HG02981 (cell line): ENCODE results near the gene KCTD2.
"Not testable (repeated sequence)": the region's sequence is repeated elsewhere in the genome, so short reads cannot be mapped to it uniquely, and the experiment has no call there.

Source experiments
- ATAC-seq: cut with Tn5 transposase; IDR thresholded peaks from one replicate; pipeline ENCODE4 v1.9.1; 2021; ENCODE audit warnings: mild to moderate bottlenecking, moderate library complexity; ENCODE audit not compliant: unreplicated experiment

Gene KCTD2, protein sequence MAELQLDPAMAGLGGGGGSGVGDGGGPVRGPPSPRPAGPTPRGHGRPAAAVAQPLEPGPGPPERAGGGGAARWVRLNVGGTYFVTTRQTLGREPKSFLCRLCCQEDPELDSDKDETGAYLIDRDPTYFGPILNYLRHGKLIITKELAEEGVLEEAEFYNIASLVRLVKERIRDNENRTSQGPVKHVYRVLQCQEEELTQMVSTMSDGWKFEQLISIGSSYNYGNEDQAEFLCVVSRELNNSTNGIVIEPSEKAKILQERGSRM

DNA sequence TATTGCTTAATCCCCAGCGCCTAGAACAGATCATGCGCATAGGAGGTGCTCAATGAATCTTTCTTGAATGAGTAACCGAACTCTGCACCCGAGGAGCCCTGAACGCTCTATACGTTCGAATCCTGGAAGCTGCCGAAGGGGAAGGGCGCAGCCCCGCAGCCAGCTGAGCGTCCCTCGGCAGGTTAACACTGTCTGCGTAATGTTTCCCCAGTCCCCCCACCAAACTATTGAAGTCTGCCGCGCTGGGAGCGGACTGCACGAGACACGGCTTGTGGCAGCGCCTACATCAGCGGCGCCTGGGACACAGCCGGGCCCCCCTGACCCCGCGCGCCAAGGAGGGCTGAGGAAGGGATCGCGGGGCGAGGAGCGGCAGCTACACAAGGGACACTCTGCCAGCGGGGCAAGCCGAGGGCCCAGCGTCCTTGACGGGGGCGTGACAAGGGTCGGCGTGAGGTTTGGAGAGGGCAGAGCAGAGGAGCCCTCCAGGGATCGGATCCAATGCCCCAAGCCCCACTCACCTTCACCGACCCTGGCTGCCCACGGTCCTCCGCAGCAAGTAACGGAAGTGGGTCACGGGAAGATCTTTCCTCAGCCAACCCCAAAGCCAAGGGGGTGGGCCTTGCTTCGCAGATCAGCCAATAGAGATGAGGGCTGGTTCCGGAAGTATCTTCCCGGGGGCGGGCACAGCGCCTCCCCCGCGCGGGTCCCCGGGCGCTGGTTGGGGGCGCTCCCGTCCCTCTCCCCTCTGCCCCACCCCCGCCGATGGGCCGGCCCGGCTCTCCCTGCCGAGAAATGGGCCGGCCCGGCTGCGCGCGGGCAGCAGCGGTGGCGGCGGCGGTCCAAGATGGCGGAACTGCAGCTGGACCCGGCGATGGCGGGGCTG lies at the start of gene KCTD2, which contains the start of gene ATP5PD:
Gene KCTD2, plus strand, starts transcription at position 819 of the 883 bp plus-strand sequence. Its CDS starts 26 bp downstream, at position 845.
Gene ATP5PD, minus strand, starts transcription at position 563 of the 883 bp plus-strand sequence. CDS start 4,319 bp downstream, outside the sequence.
- peak; percentile 96 for ATAC-seq

DNA sequence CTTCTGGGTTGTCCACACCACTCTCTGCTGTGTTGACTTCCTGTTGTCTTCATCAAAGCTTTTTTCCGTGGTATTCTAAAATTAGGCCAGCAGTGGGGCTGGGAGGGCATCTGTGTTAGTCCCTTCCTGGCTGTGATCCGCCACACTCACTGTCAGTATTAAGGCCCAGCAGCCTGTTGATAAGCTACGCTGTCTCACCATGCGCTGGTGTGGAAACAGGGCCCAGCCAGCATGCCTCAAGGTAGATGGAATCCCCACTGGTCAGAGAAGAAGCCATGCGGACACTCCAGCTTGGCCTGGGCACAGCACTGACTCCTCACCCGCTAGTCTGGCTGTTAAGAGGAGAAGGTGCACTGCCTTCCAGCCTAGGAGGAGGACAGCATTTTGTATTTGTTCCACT lies 48.2 kb upstream of the KCTD2 start:
- ATAC-seq = no peak

DNA sequence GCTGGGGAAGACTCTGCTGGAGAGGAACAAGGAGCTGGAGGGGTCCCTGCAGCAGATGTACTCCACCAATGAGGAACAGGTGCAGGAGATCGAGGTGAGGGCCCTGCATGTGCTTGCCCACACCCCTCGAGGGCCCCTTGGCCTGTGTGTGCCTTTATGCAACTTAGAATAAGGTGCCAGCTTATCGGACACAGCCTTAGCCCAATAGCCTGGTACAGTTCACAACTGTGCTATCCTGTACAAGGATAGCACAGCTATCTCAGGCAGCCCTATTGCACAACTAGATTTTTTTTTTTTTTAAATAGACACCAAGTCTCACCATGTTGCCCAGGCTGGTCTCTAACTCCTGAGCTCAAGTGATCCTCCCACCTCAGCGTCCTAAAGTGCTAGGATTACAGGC lies 47.5 kb upstream of the KCTD2 start:
- ATAC-seq = no peak

DNA sequence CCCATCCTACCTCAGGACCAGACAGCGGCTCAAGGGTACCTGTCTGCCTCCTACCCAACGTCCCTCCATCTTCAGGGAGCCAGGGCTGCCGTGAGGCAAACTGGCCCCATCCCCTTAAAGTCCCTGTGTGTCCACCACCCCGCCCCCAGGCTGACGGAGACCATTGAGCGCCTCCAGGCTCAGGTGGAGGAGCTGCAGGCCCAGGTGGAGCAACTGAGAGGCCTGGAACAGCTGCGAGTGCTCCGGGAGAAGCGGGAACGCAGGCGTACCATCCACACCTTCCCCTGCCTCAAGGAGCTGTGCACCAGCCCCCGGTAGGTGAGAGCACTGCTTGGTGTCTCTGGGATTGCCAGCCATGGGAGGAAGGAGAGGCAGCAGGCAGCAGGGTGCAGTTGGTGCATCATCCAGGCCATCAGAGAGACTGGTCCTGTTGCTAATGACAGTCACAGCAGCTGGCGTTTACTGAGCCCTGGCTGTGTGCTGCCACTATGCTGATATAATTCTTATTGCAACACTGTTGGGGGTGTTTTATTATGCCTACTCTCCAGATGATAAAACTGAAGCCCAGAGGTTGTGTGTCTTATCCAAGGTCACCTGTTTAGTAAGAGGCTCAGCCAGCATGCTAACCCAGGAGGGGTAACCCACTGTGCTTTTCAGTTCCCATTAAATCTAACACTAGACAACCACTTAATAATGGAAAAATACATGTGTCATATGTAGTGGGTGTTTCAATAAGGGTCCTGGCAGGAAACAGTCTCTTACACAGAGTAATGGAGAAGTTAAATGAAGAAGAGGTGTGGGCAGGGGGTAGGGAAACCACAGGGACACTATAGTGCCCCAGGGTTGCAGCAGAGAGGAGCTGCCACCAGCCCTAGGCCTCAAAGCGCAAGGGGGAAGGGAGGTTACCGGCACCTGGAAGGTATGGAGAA lies 44.8 kb upstream of the KCTD2 start:
- no peak for ATAC-seq

DNA sequence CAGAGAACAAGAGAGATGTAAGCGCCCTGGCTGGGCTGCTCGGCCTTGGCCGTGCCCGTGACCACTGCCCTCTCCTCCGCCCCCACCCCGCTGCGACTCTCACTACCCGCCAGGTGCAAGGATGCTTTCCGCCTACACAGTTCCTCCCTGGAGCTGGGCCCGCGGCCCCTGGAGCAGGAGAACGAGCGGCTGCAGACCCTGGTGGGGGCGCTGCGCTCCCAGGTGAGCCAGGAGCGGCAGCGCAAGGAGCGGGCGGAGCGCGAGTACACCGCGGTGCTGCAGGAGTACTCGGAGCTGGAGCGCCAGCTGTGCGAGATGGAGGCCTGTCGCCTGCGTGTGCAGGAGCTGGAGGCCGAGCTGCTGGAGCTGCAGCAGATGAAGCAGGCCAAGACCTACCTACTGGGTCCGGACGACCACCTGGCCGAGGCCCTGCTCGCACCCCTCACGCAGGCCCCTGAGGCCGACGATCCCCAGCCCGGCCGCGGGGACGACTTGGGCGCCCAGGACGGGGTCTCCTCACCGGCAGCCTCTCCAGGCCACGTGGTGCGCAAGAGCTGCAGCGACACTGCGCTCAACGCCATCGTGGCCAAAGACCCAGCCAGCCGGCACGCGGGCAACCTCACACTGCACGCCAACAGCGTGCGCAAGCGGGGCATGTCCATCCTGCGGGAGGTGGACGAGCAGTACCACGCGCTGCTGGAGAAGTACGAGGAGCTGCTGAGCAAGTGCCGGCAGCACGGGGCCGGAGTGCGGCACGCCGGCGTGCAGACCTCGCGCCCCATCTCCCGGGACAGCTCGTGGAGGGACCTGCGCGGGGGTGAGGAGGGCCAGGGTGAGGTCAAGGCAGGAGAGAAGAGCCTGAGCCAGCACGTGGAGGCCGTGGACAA lies 43.7 kb upstream of the KCTD2 start:
- no peak for ATAC-seq

DNA sequence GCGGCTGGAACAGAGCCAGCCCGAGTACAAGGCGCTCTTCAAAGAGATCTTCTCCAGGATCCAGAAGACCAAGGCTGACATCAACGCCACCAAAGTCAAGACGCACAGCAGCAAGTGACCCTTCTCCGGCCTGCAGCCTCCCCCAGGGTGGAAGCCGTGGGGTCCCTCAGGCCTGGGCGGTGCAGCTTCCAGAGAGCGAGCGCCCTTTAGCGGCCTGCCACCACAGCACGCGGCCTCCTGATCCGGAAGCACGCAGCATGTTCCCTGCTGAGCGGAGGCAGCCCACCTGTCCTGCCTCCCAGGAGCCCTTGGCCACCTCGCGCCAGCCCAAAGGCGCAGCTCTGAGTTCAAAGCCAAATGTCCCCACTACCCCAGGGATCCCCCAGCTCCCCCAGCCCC lies 43.1 kb upstream of the KCTD2 start:
- ATAC-seq = no peak

DNA sequence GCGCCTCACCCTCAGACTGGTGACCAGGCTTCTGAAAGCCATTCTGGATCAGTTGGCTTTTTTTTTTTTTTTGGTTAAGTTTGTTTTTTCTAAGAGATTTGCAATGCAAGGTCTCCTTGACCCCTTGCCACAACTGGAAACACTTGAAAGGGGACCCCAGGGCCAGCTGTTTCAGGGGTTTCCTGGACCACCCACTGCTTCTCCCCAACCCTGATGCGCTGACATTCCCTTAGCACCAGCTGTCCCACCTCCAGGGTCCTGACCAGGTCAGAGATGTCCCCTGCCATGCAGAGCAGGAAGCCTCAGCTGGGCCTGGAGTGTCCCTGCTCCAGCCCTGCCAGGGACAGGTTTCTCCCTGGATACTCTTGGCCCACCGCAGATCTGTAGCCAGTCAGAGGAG lies 42.7 kb upstream of the KCTD2 start:
- no peak for ATAC-seq

DNA sequence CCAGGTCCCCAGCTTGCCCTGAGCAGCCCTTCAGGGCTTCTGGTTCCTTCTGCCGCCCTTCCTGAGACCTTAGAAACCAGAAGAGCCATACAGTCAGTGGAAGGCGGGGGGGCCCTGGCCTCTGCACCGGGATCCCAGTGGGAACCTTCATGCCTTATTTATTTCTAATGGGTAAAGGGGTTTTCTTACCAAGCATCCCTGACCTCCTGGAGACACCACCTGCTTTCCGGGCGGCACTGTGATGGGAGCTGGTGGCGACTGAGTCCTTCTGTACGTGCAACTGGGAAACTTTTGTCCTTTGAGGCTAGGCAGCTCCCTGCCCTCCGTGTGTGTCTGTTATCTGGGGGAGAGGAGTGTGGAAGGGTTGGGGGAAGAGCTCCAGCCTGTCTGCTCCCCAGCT lies 41.7 kb upstream of the KCTD2 start:
- no peak for ATAC-seq

DNA sequence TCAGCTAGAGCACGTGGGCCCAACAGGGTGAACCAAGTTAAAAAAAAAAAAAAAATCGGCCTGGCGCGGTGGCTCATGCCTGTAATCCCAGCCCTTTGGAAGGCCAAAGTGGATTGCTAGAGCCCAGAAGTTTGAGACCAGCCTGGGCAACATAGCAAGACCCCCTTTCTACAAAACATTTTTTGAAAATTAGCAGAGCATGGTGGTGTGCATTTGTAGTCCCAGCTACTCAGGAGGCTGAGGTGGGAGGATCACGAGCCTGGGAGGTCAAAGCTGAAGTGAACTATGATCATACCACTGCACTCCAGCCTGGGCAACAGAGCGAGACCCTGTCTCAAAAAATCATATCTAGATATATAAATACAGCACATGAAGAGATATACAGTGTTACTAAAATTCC lies 40.9 kb upstream of the KCTD2 start:
- ATAC-seq = not testable (repeated sequence)

DNA sequence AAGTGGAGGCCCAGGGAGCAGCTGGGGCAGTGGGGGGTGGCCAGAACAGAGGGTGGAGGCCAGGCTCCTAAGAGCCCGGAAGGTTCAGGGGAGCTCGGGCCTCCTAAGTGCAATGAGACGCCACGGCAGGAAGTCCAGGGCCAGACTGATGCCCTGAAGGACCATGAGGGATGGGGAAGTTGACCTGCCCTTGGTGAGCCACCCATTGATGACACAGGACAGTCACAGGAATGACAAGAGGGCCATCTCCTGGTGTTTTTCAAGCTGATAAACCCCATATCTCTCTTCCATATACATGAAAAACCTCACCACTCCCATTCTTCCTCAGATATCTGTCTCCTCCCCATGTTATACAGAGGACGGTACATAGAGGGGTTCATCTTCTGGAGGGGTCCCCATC lies 40.4 kb upstream of the KCTD2 start:
- no peak for ATAC-seq

DNA sequence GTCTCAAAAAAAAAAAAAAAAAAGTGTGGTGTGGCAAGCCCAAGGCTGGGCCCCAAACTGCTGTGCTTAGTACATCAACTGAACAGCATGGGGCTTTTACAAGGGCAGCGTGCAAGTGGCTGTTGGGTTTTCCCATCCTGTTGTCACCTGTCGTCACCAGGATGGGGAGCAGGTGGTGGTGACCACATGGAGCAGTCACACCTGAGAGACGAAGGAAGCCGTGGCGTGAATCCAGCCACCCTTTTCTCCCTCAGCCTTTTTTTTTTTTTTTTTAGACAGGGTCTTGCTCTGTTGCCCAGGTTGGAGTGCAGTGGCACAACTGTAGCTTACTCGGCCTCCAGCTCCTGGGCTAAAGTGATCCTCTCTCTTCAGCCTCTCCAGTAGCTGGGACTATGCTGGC lies 38.7 kb upstream of the KCTD2 start:
- ATAC-seq = no peak

DNA sequence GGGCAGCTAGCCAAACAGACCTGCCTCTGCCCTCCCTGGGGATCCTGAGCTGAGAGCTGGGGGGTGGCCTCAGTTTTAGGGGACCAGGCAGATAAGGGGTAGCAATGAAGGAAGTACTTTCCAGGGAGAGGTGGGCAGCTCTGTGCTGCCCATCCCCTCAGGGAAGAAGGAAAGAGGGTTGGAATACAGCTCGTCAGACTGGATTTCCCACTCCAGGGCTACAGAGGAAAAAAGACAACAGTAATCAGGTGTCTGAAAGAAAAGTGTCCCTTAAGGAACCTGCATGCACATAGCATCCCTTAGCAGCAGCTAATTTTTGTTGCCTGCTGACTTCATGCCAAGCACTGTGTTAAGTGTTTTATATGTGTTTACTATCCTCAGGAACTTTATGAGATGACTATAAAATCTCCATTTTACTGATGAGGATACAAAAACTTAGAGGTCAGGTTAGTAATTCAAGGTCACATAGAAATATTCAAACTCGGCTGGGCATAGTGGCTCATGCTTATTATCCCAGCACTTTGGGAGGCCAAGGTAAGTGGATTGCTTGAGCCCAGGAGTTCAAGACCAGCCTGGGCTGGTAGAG lies 37.8 kb upstream of the KCTD2 start:
- no peak for ATAC-seq

DNA sequence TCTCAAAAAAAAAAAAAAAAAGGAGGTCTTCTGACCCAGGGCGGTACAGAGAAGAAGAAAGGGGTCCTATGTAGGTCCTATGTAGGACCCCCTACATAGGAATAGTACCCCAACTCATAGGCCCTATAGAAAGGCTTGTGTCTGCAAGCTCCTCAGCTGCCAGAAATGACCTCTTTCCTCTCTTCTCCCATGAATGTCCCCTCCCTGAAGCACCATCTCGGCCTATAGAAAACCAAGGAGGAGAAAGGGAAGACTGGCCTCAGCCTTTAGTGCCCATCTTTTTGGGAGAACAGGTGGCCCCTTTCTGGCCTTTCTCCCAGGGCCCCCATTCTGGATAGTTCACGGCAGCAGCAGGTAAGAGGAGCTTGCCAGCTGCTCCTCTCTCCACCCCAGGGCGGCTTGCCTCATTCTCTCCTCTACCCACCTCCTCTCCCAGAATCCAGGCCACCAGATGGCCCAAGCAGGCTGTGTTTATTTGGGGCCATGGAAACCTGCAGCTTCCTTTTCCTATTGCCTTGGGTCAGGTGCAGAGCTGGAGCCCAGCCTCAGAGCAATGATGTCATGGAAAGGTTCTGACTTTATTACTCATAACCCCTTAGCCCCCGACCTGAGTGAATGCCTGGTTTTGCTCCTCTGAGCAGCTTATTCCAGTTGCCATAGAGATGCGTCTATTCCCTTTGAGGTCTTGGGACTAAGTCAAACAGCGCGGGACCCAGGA lies 36.2 kb upstream of the KCTD2 start:
- ATAC-seq = no peak

DNA sequence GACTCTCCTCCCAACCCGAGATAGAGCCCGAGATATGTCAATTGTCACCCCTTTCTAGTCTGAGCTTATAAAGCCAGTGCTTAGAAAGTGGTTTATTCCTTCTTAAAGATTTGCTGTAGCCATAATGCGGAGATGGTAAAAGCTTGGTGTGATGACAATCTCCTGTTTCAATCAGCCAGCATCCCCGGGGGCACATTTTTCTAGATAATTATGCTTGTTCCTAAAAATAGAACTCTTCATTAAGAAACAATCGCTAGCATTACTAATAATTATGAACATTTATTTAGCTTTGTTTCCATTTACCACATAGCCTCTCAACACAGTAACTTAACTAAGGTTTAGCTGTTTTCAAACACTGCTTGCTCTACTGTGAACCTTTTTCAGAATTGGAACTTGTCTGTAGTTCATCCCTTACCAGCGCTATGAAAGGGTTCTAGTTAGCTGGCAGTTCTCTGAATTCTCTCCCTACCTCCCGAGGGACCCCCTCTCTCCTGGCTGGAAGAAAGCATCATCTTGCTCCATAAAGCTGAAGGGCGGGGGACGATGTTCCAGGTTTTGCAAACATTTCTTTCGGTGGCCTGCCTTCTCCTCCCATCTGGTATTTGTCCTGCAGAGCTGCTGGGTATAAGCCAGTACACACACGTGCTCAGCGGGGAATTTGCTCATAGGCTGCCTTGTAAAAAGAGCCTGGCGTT lies 35.5 kb upstream of the KCTD2 start:
- ATAC-seq = no peak

DNA sequence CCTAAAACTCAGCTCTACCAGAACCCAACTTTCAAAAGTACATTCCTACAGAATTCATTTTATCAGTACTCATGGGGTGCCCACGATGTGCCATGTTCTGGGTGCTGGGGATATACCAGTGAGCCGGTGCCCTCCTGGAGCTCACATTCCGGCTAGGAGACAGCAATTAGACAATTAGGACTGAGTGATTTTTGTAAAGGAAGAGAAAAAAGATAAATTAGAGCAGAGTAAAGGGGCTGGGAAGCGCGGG lies 35.0 kb upstream of the KCTD2 start:
- no peak for ATAC-seq

DNA sequence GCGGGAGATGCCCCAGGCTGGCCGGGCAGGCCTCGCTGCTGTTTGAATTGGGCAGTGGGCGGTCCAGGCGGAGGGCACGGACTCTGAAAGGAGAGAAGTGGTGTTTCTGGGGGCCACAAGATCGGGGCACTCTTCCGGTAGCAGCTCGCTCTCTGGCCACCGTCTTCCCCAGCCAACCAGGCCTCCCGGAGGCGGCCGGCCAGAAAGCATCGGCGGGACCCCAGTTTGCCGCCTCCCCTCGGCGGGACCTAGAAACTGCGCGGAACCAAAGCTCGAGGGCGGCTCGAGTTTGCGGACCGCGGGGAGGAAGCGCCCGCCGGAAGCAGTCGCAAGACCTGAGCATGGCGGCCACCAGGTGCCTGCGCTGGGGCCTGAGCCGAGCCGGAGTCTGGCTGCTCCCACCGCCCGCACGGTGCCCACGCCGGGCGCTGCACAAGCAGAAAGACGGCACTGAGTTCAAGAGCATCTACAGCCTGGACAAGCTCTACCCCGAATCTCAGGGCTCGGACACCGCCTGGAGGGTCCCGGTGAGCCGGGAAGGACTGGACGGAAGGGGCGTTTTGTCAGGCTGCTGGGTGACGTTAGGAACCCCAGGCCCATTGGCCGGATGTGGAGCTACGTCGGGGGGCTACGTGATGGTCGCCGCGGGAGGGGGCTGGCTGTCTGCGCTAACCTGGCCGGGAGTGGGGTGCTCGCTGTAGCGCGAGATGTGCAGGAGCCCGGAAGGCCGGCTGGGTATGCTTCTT lies 34.5 kb upstream of the KCTD2 start, which contains the start of gene MRPL58:
Gene MRPL58, plus strand, starts transcription at position 325 of the 746 bp plus-strand sequence. Its CDS starts 17 bp downstream, at position 342.
- peak; percentile 81 for ATAC-seq

DNA sequence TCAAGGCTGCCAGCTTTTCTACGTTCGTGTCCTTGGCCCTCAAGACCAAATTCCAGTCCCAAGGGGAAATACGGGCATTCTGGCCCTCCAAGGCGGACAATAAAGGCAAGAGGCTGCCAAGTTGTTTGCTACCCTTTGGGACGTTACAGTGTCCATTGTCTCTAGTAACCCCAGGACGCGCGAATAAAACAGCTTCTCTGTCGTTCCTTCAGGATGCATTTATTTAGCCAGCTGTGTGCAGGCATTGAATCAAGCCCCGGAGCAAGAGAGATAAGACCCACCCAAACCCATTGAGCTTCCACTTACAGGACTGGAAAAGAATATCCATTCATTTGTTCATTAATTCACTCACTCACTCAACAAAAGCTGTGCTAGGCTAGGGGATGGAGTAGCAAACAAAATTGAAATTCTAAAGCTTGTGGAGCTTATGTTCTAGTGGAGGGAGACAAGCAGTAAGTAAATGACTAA lies 33.9 kb upstream of the KCTD2 start:
- no peak for ATAC-seq

DNA sequence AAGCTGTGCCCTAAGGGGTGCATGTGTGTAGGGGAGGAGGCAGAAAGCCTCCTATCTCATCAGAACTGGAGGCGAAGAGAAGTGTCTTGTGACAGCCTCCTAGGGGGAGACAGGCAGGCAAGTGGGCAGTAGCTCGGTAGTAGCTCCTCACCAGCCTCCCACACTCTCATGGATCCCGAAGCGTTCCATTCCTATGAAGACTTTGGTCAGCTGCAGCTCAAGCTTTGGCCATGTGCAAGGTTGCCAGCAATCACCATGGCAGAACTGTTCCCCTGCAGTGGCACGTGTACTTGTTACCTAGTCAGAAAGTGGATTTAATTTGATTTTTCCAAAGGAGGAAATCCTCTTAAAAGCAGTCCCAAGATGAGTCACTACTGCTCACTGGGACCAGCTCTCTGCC lies 27.9 kb upstream of the KCTD2 start:
- ATAC-seq = no peak
